ENCODE results near the gene MAP3K1. TPM values are rescaled to one million over a fixed set of nuclear protein-coding genes. Genes with fewer than 3 reads are reported as not detected.

The MAP3K1 gene
- total RNA-seq, result 10 to 100 TPM; 19.4 to 26.3 (median 19.7) TPM

DNA sequence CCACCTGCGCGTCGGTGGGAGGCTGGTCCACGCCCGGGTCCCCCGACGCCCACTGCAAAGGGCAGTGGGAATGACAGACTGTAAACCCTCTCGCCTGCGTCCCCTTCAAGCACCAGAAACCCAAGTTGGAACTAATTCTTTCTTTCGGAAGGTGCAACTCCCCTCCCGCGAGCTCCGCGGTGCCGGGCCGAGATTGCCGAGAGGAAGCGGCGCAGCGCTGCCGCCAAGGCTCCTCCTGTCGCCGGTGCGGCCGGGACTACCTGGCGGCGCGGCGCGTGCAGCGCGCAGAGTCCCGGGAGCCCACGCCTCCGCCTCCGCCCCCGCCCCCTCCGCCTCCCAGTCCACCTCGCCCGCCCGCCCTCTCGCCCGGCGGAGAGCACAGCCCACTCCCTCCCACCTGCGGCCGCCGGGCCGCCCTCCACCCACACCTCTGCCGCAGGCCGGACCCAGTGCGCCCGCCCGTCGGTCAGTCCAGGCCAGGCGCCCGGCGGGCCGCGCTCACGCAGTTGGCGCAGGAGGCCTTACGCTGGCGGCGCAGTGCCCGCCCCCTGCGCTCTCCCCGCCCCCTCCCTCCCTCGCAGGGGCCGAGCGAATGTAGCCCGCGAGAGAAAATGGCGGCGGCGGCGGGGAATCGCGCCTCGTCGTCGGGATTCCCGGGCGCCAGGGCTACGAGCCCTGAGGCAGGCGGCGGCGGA lies at the start of gene MAP3K1:
TSS of gene MAP3K1 (plus strand) at position 587 of the 695 bp plus-strand sequence. CDS start at position 612, 25 bp downstream.
- TF ChIP-seq, protein P1, sequence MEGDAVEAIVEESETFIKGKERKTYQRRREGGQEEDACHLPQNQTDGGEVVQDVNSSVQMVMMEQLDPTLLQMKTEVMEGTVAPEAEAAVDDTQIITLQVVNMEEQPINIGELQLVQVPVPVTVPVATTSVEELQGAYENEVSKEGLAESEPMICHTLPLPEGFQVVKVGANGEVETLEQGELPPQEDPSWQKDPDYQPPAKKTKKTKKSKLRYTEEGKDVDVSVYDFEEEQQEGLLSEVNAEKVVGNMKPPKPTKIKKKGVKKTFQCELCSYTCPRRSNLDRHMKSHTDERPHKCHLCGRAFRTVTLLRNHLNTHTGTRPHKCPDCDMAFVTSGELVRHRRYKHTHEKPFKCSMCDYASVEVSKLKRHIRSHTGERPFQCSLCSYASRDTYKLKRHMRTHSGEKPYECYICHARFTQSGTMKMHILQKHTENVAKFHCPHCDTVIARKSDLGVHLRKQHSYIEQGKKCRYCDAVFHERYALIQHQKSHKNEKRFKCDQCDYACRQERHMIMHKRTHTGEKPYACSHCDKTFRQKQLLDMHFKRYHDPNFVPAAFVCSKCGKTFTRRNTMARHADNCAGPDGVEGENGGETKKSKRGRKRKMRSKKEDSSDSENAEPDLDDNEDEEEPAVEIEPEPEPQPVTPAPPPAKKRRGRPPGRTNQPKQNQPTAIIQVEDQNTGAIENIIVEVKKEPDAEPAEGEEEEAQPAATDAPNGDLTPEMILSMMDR (IDR thresholded peaks at IDR 0.05; ENCODE audit: low read depth), result no peak

DNA sequence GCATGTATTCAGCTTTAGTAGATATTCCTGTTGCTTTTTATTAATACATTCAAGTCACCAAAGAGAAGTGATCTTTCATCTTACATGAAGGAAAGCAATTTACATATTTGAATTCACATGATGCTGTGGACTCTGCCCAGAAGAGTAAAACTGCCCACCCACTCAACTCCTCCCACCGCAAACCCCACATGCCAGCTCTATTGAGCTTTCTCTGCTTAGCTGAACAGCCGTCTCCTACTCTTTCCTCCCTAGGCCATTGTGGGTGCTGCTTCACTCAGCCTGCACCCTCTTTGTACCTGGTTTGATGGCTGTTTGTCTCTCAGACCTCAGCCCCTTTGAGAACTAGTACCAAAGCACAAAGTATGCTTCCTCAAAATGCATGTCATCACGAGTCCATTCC lies 48.4 kb upstream of the MAP3K1 start:
- TF ChIP-seq, protein P1 (IDR thresholded peaks at IDR 0.05; ENCODE audit: low read depth), result no peak

DNA sequence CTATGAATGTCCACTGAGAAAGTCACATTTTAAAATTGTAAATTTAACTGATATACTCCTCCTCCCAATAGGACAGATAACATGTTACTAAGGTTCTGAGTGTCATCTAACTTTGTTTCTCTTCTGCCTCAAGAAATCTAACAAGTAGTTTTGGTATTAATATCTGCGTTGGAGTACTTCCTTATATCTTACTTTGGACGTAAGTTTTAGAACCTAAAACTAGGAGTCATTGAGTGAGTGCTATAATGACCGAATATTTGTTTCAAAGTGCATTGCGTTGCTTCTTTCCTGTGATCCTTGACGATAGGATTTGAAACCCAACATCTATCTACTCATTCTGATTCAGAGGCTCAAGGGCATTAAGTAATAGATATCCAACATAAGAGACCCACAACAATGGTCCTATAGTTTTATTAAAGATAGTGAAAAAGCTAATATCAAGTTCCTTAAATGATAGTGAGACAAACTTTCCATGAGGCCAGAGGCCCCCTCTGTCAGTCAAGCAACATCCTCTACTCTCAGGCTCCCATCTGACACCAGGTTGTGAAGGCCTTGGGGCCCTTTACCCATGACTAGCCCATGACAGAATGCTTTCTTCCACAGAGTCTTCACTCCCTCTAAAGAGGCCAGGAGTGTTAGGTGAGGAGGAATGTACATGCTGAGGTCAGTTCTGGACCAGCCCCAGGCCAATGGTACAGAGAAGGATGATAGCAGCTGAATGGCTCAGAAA lies 45.3 kb upstream of the MAP3K1 start:
- TF ChIP-seq, protein P1 (IDR thresholded peaks at IDR 0.05; ENCODE audit: low read depth), result no peak

DNA sequence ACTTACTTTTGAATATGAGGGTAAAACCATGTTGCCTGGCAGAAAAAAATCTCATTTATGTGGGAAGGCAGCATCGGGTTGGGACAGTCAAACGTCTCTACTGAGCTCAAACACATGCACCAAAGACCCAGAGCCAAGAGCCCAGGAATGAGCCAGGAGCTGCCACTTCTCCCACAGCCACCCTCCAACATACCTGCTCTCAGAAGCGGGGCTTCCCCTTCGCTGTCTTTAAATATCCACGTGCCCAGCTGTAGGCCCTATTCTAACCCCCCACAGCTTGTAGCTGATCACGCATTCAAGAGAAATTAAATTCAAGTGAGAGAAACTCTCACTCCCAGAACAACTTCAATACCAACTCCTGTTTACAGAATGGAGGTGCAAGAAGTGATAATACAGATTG lies 42.6 kb upstream of the MAP3K1 start:
- TF ChIP-seq, protein P1 (IDR thresholded peaks at IDR 0.05; ENCODE audit: low read depth), result no peak

DNA sequence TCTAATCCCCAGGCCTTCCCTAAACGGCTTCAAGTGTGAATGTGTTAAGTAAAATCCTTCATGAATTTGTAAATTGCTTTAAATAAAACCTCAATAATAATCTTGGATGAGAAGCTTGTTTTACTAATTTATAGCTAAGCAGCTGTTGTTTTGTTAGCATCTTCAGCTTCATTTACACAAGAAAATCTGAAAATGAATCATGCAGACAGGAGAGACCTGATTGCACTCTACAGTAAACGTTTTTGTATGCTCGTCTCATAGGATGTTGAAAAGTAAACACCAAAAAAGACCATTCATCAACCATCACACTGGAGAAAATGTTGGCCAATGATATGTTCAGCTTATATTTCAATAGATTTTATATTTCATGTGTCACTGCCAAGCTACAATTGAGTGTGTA lies 40.4 kb upstream of the MAP3K1 start:
- TF ChIP-seq, protein P1 (IDR thresholded peaks at IDR 0.05; ENCODE audit: low read depth), result no peak

DNA sequence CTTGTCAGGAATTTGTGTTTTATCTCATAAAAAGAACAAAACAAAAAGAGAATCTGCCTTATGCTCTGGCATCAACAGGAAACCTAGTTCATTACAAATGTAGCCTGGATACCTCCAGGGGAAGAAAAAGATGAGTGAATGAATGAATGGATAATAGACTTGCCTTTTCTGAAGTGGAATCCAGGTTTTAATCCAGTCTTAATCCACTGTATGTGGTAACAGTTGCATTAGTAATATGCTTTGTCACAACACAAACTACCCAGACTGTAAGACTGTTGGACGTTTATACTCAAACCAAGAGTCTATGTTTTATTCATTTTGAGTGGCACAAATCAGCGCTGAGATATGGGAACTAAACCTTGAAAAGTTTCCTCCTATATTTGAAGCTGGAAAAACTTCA lies 32.1 kb upstream of the MAP3K1 start:
- TF ChIP-seq, protein P1 (IDR thresholded peaks at IDR 0.05; ENCODE audit: low read depth), result no peak

DNA sequence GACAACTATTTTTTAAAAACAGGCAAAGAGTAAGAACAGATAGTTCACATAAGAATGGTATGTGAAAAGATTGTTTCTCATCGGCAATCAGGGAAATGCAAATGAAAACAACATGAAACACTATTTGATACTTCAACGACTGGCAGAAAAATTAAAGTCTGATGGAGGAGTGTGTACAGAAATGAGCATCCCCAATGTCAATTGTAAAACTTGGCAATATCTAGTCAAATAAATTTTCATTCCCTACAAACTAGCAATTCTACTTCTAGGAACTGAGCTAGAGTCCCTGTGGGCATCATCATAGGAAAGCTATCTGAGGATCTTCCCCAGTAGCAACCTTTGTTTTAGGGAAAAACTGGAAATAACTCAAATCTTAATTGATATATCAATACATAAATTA lies 29.0 kb upstream of the MAP3K1 start:
- TF ChIP-seq, protein P1 (IDR thresholded peaks at IDR 0.05; ENCODE audit: low read depth), result no peak

Measured in subcutaneous adipose tissue (tissue), 4 donors.